ENCODE measurements around the gene PTCH2. TPM values are rescaled to one million over a fixed set of nuclear protein-coding genes. Genes with fewer than 3 reads are reported as not detected.
A peak's percentile ranks its signal among the peaks of the same experiment; 100 is the strongest.

PTCH2 gene
- total and polyA plus RNA-seq, 2 of the 13 experiments (the other 11 are each of a cell fraction or from before 2014, with no cell fraction given) = 0.60 to 1.5 TPM

DNA sequence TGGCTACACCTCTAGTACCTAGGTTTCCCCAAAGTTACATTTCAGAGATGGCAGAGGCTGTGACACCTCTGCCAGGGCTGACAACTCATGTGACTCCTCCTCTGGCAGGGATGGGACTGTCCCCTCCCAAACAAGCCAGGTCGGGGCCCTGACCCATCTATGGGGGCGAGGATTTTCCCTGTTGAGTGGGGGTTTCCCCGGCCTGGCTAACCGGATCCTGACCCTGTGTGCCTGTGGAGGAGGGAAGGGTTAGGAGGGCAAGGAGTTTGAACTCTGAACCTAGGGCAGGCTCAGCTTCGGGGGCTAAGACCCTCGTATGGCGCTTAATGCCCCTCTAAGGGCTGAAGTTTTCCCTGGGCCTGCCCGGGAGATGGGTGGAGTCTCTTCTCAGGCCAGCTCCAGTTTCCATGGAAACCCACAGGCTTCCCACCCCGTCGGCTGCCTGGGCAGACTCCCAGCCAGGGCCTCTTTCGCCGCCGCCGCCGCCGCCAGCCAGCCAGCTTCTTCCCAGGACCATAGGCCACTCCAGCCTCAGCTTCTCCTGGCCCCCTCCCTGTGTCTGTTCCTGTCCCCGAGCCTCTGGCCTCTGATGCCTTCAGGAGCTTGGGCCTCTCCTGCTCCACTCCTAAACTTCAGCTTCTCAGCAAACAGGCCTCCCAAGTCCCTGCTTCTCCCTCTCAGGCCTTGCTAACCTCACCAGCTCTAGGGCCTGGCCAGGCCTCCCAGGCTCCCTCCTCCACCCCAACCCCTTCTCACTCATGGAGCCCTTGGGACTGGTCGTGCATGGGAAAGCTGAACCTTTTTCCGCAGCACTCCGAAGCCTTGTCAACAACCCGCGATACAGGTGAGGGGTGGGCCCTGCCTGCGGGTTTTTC is 34.8 kb downstream of the PTCH2 start, which contains the start of gene BTBD19 (continued):
- TF ChIP-seq HNF1B (CRISPR knock-in tag; IDR thresholded peaks at IDR 0.05) = no peak
- TF ChIP-seq SYNCRIP (IDR thresholded peaks at IDR 0.05; ENCODE audit: insufficient read depth, low read depth, low read length) = no peak
- TF ChIP-seq ATF1 (CRISPR knock-in tag; IDR thresholded peaks at IDR 0.05) = no peak
- no peak; the same call in 1 of the 2 replicates for TF ChIP-seq SNAI1 (CRISPR knock-in tag; IDR thresholded peaks at IDR 0.05; ENCODE audit: borderline replicate concordance)
- peak; percentile 85; the same call in 1 of the 2 replicates for TF ChIP-seq RXRA (CRISPR knock-in tag; IDR thresholded peaks at IDR 0.05)
- no peak; the same call in 1 of the 2 replicates for TF ChIP-seq NFAT5 (CRISPR knock-in tag; IDR thresholded peaks at IDR 0.05)
- TF ChIP-seq PITX1 (CRISPR knock-in tag; IDR thresholded peaks at IDR 0.05) = no peak
- TF ChIP-seq ZNF337 (CRISPR knock-in tag; IDR thresholded peaks at IDR 0.05; ENCODE audit: borderline replicate concordance, low read depth) = no peak
- TF ChIP-seq, protein P1, sequence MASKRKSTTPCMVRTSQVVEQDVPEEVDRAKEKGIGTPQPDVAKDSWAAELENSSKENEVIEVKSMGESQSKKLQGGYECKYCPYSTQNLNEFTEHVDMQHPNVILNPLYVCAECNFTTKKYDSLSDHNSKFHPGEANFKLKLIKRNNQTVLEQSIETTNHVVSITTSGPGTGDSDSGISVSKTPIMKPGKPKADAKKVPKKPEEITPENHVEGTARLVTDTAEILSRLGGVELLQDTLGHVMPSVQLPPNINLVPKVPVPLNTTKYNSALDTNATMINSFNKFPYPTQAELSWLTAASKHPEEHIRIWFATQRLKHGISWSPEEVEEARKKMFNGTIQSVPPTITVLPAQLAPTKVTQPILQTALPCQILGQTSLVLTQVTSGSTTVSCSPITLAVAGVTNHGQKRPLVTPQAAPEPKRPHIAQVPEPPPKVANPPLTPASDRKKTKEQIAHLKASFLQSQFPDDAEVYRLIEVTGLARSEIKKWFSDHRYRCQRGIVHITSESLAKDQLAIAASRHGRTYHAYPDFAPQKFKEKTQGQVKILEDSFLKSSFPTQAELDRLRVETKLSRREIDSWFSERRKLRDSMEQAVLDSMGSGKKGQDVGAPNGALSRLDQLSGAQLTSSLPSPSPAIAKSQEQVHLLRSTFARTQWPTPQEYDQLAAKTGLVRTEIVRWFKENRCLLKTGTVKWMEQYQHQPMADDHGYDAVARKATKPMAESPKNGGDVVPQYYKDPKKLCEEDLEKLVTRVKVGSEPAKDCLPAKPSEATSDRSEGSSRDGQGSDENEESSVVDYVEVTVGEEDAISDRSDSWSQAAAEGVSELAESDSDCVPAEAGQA (IDR thresholded peaks at IDR 0.05; ENCODE audit: low read depth) = no peak; the same call in 1 of the 2 replicates
- TF ChIP-seq, protein P1 (CRISPR knock-in tag; IDR thresholded peaks at IDR 0.05; ENCODE audit: borderline replicate concordance) = no peak
- TF ChIP-seq CEBPG (CRISPR knock-in tag; IDR thresholded peaks at IDR 0.05) = no peak
- no peak for TF ChIP-seq ZNF550 (CRISPR knock-in tag; IDR thresholded peaks at IDR 0.05; ENCODE audit: borderline replicate concordance)
- no peak; the same call in none of the 2 replicates for TF ChIP-seq BORCS8-MEF2B (CRISPR knock-in tag; IDR thresholded peaks at IDR 0.05)
- TF ChIP-seq, protein P2, sequence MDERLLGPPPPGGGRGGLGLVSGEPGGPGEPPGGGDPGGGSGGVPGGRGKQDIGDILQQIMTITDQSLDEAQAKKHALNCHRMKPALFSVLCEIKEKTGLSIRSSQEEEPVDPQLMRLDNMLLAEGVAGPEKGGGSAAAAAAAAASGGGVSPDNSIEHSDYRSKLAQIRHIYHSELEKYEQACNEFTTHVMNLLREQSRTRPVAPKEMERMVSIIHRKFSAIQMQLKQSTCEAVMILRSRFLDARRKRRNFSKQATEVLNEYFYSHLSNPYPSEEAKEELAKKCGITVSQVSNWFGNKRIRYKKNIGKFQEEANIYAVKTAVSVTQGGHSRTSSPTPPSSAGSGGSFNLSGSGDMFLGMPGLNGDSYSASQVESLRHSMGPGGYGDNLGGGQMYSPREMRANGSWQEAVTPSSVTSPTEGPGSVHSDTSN (CRISPR knock-in tag; IDR thresholded peaks at IDR 0.05) = no peak
- no peak for TF ChIP-seq CCAR2 (optimal IDR thresholded peaks at IDR 0.05; ENCODE audit: low read depth, low read length)

All from HepG2 (cell line).